HCT116 (cell line): ENCODE measurements around the gene RHOH. TPM values are rescaled to one million over a fixed set of nuclear protein-coding genes. Genes with fewer than 3 reads are reported as not detected.

ENCODE experiments used
- ATAC-seq: fragments of 200-7000 bp; cut with Tn5 transposase; 2 replicates; pipeline ENCODE4 v1.9.1; 2020; ENCODE audit warnings: mild to moderate bottlenecking, moderate library complexity
- BruUV-seq: library from RNA; stranded (reverse); fragments of 400-500 nt; replicated peaks from 2 replicates; lab custom pipeline; 2021; lab: Mats Ljungman, UMichigan
- CTCF ChIA-PET: fragments of 300-600 bp; sonication (Branson Sonifier 250); formaldehyde crosslinking; loops from one replicate; lab custom pipeline; 2021; ENCODE audit warnings: antibody characterized with exemption; lab: Charles Lee
- POLR2A ChIA-PET: fragments of 300-600, 350-600 bp; sonication (Branson Sonifier 250); formaldehyde crosslinking; loops from one replicate; lab custom pipeline; 2021; ENCODE audit warnings: antibody characterized with exemption; lab: Charles Lee
- RAD21 ChIA-PET, 2 experiments: fragments of 300-600 bp; sonication (Branson Sonifier 250); formaldehyde crosslinking; loops; one replicate each; lab custom pipeline; 2023; ENCODE audit warnings: low total read pairs in 2 of 2; ENCODE audit not compliant: uncharacterized antibody in 2 of 2, unreplicated experiment in 2 of 2, low non-redundant PET in 1 of 2; lab: Charles Lee
- DNase-seq: peaks from one replicate; pipeline ENCODE4 v3.0.0-alpha.2; 2010; ENCODE audit warnings: low read depth, low spot score
- H2AFZ ChIP-seq: fragments of 200-600 bp; shearing (Covaris generic), sonication (generic); 2 replicates; pipeline ENCODE4 v1.6.1; 2017; ENCODE audit warnings: low read depth, mixed run types, mixed read lengths, antibody characterized with exemption, low read length; ENCODE audit not compliant: poor library complexity, severe bottlenecking
- H3K27ac ChIP-seq: 2 replicates; pipeline ENCODE4 v1.5.1; 2012; ENCODE audit warnings: low read depth, low read length
- H3K27me3 ChIP-seq: fragments of 200-600 bp; sonication (generic); 2 replicates; pipeline ENCODE4 v1.6.1; 2016; ENCODE audit warnings: mixed run types, low read length, mixed read lengths; ENCODE audit not compliant: insufficient read depth
- H3K36me3 ChIP-seq, 2 experiments: fragments of 200-500 bp in 1 of 2; fragments of 200-600 bp in 1 of 2; sonication (Bioruptor generic) in 1 of 2; sonication (generic) in 1 of 2; 2 replicates each; pipeline versions ENCODE4 v1.5.1 to v1.6.1; 2014 to 2016; ENCODE audit warnings: low read length in 2 of 2, inconsistent platforms in 1 of 2, mixed read lengths in 1 of 2, mixed run types in 1 of 2; ENCODE audit not compliant: insufficient read depth in 2 of 2, control insufficient read depth in 1 of 2
- H3K4me1 ChIP-seq, 2 experiments: fragments of 200-600 bp in 1 of 2; sonication (generic) in 1 of 2; 2 replicates each; pipeline versions ENCODE4 v1.5.1 to v1.6.1; 2012 to 2017; ENCODE audit warnings: low read length in 2 of 2, inconsistent platforms in 1 of 2, mild to moderate bottlenecking in 1 of 2, mixed read lengths in 1 of 2, mixed run types in 1 of 2, moderate library complexity in 1 of 2; ENCODE audit not compliant: insufficient read depth in 2 of 2, control insufficient read depth in 1 of 2
- H3K4me2 ChIP-seq: fragments of 200-600 bp; sonication (generic); 2 replicates; pipeline ENCODE4 v1.6.1; 2017; ENCODE audit warnings: mixed run types, low read length, mixed read lengths
- H3K4me3 ChIP-seq, 2 experiments: fragments of 200-600 bp in 1 of 2; sonication (generic) in 1 of 2; replicated peaks in 1 of 2; 2 replicates each; pipeline ENCODE4 v1.5.1; 2011 to 2016; ENCODE audit warnings: low read length in 2 of 2, control low read depth in 1 of 2, low read depth in 1 of 2, mild to moderate bottlenecking in 1 of 2, mixed read lengths in 1 of 2, mixed run types in 1 of 2
- H3K79me2 ChIP-seq: fragments of 200-600 bp; sonication (generic); 2 replicates; pipeline ENCODE4 v1.6.1; 2017; ENCODE audit warnings: mild to moderate bottlenecking, mixed run types, low read length, moderate library complexity, mixed read lengths; ENCODE audit not compliant: insufficient read depth
- H3K9ac ChIP-seq: fragments of 200-600 bp; sonication (generic); 2 replicates; pipeline ENCODE4 v1.6.1; 2016; ENCODE audit warnings: low read length, mixed read lengths
- H3K9me2 ChIP-seq: fragments of 200-600 bp; sonication (generic), shearing (Covaris generic); 2 replicates; pipeline ENCODE4 v1.6.1; 2017; ENCODE audit warnings: mixed run types, mild to moderate bottlenecking, moderate library complexity; ENCODE audit not compliant: insufficient read depth
- H3K9me3 ChIP-seq, 2 experiments: fragments of 200-500 bp in 1 of 2; fragments of 200-600 bp in 1 of 2; sonication (Bioruptor generic) in 1 of 2; sonication (generic) in 1 of 2; 2 replicates each; pipeline ENCODE4 v1.6.1; 2014 to 2017; ENCODE audit warnings: low read length in 2 of 2, mixed read lengths in 2 of 2, inconsistent platforms in 1 of 2, low read depth in 1 of 2, mild to moderate bottlenecking in 1 of 2, mixed run types in 1 of 2, moderate library complexity in 1 of 2; ENCODE audit not compliant: control insufficient read depth in 1 of 2, insufficient read depth in 1 of 2
- H4K20me1 ChIP-seq: fragments of 200-600 bp; sonication (generic), shearing (Covaris generic); 2 replicates; pipeline ENCODE4 v1.6.1; 2017; ENCODE audit warnings: mixed run types, mild to moderate bottlenecking, moderate library complexity; ENCODE audit not compliant: insufficient read depth
- ATF3 ChIP-seq: IDR thresholded peaks from 2 replicates; pipeline ENCODE4 v1.6.1; 2012
- CBX3 ChIP-seq: IDR thresholded peaks from 2 replicates; pipeline ENCODE4 v1.6.1; 2012; ENCODE audit warnings: low read depth
- CEBPB ChIP-seq: IDR thresholded peaks from 2 replicates; pipeline ENCODE4 v1.6.1; 2012; ENCODE audit warnings: low read depth
- EZH2phosphoT487 ChIP-seq: fragments of 200-600 bp; IDR thresholded peaks from 2 replicates; pipeline ENCODE4 v1.6.1; 2018; ENCODE audit warnings: antibody characterized with exemption, borderline replicate concordance
- FOSL1 ChIP-seq: IDR thresholded peaks from 2 replicates; pipeline ENCODE4 v1.6.1; 2012; ENCODE audit warnings: low read depth
- JUND ChIP-seq: IDR thresholded peaks from 2 replicates; pipeline ENCODE4 v1.6.1; 2012
- MAX ChIP-seq: IDR thresholded peaks from 2 replicates; pipeline ENCODE4 v1.6.1; 2012
- POLR2A ChIP-seq: IDR thresholded peaks from 2 replicates; pipeline ENCODE4 v1.7.0; 2011; ENCODE audit warnings: borderline replicate concordance; ENCODE audit not compliant: insufficient read depth, insufficient read length; ENCODE audit errors: extremely low read depth
- POLR2AphosphoS5 ChIP-seq: IDR thresholded peaks from 2 replicates; pipeline ENCODE4 v1.6.1; 2011; ENCODE audit warnings: mild to moderate bottlenecking, low read depth, low read length, moderate library complexity
- RAD21 ChIP-seq: IDR thresholded peaks from 2 replicates; pipeline ENCODE4 v1.6.1; 2012; ENCODE audit warnings: low read depth, mild to moderate bottlenecking
- YY1 ChIP-seq: IDR thresholded peaks from 2 replicates; pipeline ENCODE4 v1.6.1; 2011; ENCODE audit warnings: low read length, low read depth, moderate library complexity, mild to moderate bottlenecking; ENCODE audit not compliant: insufficient replicate concordance; ENCODE audit errors: extremely low read depth
- ZBTB33 ChIP-seq: IDR thresholded peaks from 2 replicates; pipeline ENCODE4 v1.6.1; 2011; ENCODE audit warnings: mild to moderate bottlenecking, low read length, moderate library complexity; ENCODE audit not compliant: insufficient replicate concordance; ENCODE audit errors: extremely low read depth
- ZFX ChIP-seq: fragments of 450-650 bp; IDR thresholded peaks from 2 replicates; pipeline ENCODE4 v1.6.1; 2017
- ZNF274 ChIP-seq: fragments of 200-500 bp; sonication (Bioruptor generic); IDR thresholded peaks from 2 replicates; pipeline ENCODE4 v1.6.1; 2014; ENCODE audit warnings: mild to moderate bottlenecking, low read depth, low read length, inconsistent platforms
- intact Hi-C: fragments of 100-400 bp; cut with micrococcal nuclease; formaldehyde crosslinking; loops from 2 replicates; pipeline ENCODE4 v1.10.0; 2022
- total RNA-seq: library from RNA; stranded (reverse); gene quantifications from one replicate; pipeline ENCODE4 v1.2.1, GENCODE V29; 2021; ENCODE audit not compliant: unreplicated experiment

RHOH gene
- total RNA-seq, 1 experiment from 2014 or later, result 0.74 TPM

GRCh38 chr4:40206426-40206825, 9.6 kb downstream of the RHOH start:
- Histone ChIP-seq H3K79me2 (no peaks in the 10 kb centered on the region), H3K4me2 (no peak overlapping the region), H3K27ac (no peak overlapping the region), H3K36me3 (no peaks in the 10 kb centered on the region), H3K27me3 (no peaks in the 10 kb centered on the region), H3K9ac (no peak overlapping the region), H3K9me2 (no peaks in the 10 kb centered on the region), H2AFZ (no peak overlapping the region), H3K4me1 (no peaks in the 10 kb centered on the region), H3K4me3 (no peak overlapping the region), H4K20me1 (no peaks in the 10 kb centered on the region), H3K9me3 (no peaks in the 10 kb centered on the region)
- ChIA-PET CTCF (no interaction called here), POLR2A (no interaction called here), RAD21 (no interaction called here)
- ATAC-seq (no peak), DNase-seq (no peak)
- intact Hi-C loops, result no loop called here
- TF ChIP-seq RAD21, result no peak
- no peak for TF ChIP-seq ZBTB33
- no peak for TF ChIP-seq CBX3
- no peak for TF ChIP-seq EZH2phosphoT487
- no peak for TF ChIP-seq ZFX
- TF ChIP-seq POLR2A, result no peak
- TF ChIP-seq FOSL1, result no peak
- TF ChIP-seq YY1, result no peak
- no peak for TF ChIP-seq ATF3
- TF ChIP-seq MAX, result no peak
- no peak for TF ChIP-seq ZNF274
- no peak for TF ChIP-seq CEBPB
- no peak for TF ChIP-seq POLR2AphosphoS5
- no peak for TF ChIP-seq JUND
- no TSS peak for BruUV-seq
